Vagina (tissue), 2 donors: ENCODE data around the gene MEST.
"Not testable (repeated sequence)": the region's sequence is repeated elsewhere in the genome, so short reads cannot be mapped to it uniquely, and the experiment has no call there.

Experiments used
- POLR2A ChIP-seq, 2 donors: fragments of 450-650 bp; IDR thresholded peaks; one replicate each; pipeline ENCODE4 v1.6.1; 2017; ENCODE audit warnings: antibody characterized with exemption in 2 of 2, mild to moderate bottlenecking in 2 of 2, moderate library complexity in 2 of 2
- POLR2AphosphoS5 ChIP-seq, 2 donors: sonication (generic); formaldehyde crosslinking; IDR thresholded peaks; one replicate each; pipeline ENCODE4 v1.9.0; 2017; ENCODE audit warnings: antibody characterized with exemption in 2 of 2, mild to moderate bottlenecking in 2 of 2, low read depth in 1 of 2; ENCODE audit not compliant: insufficient read depth in 1 of 2
- TF ChIP-seq, protein P1 (sequence below), 3 experiments: fragments of 450-650 bp in 2 of 3; fragments of 200-600 bp in 1 of 3; sonication (generic) in 1 of 3; IDR thresholded peaks; one replicate each; pipeline ENCODE4 v1.5.1; 2017 to 2019; ENCODE audit warnings: antibody characterized with exemption in 3 of 3, mild to moderate bottlenecking in 2 of 3, moderate library complexity in 2 of 3

DNA sequence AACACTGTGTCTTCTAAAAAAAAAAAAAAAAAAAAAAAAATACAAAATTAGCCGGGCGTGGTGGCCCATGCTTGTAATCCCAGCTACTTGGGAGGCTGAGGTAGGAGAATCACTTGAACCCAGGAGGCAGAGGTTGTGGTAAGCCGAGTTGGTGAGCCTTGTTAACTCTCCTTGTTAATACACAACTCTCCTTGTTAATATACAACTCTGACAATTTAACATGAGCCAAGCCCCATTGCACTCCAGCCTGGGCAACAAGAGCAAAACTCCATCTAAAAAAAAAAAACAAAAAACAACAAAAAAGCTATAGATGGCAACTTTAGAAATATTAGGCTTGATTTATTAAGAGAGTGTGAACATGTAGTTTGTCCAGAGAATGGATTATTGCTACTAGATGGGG is 20.2 kb downstream of the MEST start:
- TF ChIP-seq, protein P1, sequence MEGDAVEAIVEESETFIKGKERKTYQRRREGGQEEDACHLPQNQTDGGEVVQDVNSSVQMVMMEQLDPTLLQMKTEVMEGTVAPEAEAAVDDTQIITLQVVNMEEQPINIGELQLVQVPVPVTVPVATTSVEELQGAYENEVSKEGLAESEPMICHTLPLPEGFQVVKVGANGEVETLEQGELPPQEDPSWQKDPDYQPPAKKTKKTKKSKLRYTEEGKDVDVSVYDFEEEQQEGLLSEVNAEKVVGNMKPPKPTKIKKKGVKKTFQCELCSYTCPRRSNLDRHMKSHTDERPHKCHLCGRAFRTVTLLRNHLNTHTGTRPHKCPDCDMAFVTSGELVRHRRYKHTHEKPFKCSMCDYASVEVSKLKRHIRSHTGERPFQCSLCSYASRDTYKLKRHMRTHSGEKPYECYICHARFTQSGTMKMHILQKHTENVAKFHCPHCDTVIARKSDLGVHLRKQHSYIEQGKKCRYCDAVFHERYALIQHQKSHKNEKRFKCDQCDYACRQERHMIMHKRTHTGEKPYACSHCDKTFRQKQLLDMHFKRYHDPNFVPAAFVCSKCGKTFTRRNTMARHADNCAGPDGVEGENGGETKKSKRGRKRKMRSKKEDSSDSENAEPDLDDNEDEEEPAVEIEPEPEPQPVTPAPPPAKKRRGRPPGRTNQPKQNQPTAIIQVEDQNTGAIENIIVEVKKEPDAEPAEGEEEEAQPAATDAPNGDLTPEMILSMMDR (IDR thresholded peaks at IDR 0.05) = not testable (repeated sequence)
- not testable (repeated sequence) for TF ChIP-seq POLR2A (IDR thresholded peaks at IDR 0.05); POLR2AphosphoS5 (IDR thresholded peaks at IDR 0.05; ENCODE audit: insufficient read depth in 1 of 2, low read depth in 1 of 2)
